ENCODE data around the gene YIF1B. TPM values are rescaled to one million over a fixed set of nuclear protein-coding genes. Genes with fewer than 3 reads are reported as not detected.
A peak's percentile ranks its signal among the peaks of the same experiment; 100 is the strongest.

YIF1B gene
- total RNA-seq, 4 donors from 2014 or later, result 15.0 to 24.5 (median 18.4) TPM

DNA sequence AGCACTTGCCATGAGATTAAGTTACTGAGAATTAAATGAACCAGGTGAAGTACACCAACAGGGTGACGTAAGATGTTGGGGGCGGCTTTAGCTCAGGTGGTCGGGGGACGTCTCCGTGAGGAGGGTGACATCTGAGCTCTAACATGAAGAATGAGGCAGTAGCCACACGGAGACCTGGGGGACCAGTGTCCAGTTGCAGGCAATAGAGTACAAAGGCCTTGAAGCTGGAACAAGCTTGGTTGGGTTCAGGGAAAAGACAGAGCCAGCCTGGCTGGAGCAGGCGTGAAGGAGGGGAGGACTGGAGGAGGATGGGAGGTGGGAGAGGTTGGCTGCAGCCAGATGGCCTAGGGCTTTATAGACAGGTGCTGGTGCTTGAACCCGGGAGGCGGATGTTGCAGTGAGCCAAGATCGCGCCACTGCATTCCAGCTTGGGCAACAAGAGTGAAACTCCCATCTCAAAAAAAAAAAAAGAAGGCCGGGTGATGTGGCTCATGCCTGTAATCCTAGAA is 49.8 kb downstream of the YIF1B start:
- in situ Hi-C loops (cut with MboI; ENCODE audit: low pct_ligation_motif_present in 1 of 4, low pct_unique_long_range_greater_than_20kb in 1 of 4, low sequenced_read_pairs in 3 of 4), result no loop called here
- peak overlapping the region; percentile 92 to 98 (median 94) for H3K27ac ChIP-seq
- no peaks in the 10 kb centered on the region for H3K9me3 ChIP-seq
- TF ChIP-seq, protein P1, sequence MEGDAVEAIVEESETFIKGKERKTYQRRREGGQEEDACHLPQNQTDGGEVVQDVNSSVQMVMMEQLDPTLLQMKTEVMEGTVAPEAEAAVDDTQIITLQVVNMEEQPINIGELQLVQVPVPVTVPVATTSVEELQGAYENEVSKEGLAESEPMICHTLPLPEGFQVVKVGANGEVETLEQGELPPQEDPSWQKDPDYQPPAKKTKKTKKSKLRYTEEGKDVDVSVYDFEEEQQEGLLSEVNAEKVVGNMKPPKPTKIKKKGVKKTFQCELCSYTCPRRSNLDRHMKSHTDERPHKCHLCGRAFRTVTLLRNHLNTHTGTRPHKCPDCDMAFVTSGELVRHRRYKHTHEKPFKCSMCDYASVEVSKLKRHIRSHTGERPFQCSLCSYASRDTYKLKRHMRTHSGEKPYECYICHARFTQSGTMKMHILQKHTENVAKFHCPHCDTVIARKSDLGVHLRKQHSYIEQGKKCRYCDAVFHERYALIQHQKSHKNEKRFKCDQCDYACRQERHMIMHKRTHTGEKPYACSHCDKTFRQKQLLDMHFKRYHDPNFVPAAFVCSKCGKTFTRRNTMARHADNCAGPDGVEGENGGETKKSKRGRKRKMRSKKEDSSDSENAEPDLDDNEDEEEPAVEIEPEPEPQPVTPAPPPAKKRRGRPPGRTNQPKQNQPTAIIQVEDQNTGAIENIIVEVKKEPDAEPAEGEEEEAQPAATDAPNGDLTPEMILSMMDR (IDR thresholded peaks at IDR 0.05), result no peak
- TF ChIP-seq POLR2AphosphoS5 (IDR thresholded peaks at IDR 0.05), result peak in 1 of 3 donors; percentile 11
- no peak for TF ChIP-seq EP300 (IDR thresholded peaks at IDR 0.05; ENCODE audit: low read depth)
- TF ChIP-seq POLR2A (IDR thresholded peaks at IDR 0.05), result no peak
- WGBS, 2 donors (ENCODE audit: low coverage in 1 of 2), result 62 to 68% methylated on average over 6 to 12 of the region's 12 CpGs
- intact Hi-C loops (cut with DNase I; ENCODE audit: low total_unique reads), result no loop called here
- peaks cover 5 to 69% (median 45%) of the 10 kb centered on the region in 4 donors for H3K4me1 ChIP-seq
- no peaks in the 10 kb centered on the region for H3K27me3 ChIP-seq
- peak overlapping the region in 3 of 4 donors; percentile 63 to 81 (median 70) for H3K4me3 ChIP-seq
- no peaks in the 10 kb centered on the region for H3K36me3 ChIP-seq
- no peak for DNase-seq

DNA sequence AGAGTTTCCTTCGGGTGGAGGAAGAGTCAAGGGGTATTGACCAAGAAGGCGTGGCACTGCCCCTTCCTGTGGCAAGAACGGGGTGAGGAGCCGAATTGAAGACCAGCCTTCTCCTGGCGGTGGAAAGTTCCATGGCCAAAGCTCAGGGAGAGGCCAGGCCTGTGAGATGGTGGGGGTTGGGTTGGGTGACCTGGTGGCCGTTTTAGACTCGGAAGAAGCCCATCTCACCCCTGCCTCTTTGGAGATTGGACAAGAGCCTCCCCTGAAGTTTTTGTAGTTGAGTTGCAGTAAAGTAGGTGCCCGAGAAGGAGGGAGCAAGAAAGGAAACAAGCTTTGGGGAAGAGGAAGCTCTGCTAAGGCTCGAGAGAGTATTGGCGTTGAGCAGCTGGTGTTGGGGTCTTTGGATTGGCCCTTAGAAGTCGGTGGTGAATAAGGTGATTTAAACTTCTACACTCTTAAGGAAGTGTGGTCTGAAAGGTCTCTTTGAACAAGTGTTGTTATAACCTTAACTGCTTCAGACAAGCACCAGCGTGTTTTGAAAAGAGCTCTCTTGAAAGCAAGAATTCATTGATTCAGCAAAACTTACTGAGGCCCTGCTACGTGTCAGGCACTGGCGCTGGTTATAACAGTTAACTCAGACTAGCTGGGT is 50.4 kb downstream of the YIF1B start:
- peak; percentile 63 for DNase-seq
- peak in 1 of 3 donors; percentile 24 for TF ChIP-seq POLR2AphosphoS5 (IDR thresholded peaks at IDR 0.05)
- TF ChIP-seq EP300 (IDR thresholded peaks at IDR 0.05; ENCODE audit: low read depth), result no peak
- TF ChIP-seq, protein P1 (IDR thresholded peaks at IDR 0.05), result peak in 2 of 5 experiments; percentile 12 to 25
- TF ChIP-seq POLR2A (IDR thresholded peaks at IDR 0.05), result no peak
- peaks cover 5 to 63% (median 40%) of the 10 kb centered on the region in 4 donors for H3K4me1 ChIP-seq

DNA sequence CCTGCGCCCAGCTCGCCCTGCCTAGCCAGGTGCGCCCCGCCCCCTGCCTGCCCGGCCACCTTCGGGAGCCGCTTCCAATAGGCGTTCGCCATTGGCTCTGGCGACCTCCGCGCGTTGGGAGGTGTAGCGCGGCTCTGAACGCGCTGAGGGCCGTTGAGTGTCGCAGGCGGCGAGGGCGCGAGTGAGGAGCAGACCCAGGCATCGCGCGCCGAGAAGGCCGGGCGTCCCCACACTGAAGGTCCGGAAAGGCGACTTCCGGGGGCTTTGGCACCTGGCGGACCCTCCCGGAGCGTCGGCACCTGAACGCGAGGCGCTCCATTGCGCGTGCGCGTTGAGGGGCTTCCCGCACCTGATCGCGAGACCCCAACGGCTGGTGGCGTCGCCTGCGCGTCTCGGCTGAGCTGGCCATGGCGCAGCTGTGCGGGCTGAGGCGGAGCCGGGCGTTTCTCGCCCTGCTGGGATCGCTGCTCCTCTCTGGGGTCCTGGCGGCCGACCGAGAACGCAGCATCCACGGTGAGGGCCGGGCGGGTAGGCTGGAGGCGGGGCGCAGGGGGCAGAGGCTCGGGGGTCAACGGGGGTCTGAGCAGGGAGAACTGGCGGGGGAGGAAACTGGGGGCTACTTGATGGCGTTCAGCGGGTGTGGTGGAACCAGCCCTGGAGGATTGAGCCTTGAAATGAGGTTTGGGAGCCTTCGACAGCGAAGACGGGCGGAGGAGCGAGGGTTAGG is 51.1 kb downstream of the YIF1B start, which contains the start of gene SPINT2:
Gene SPINT2, plus strand, starts transcription at position 88 of the 727 bp plus-strand sequence. Its CDS starts 320 bp downstream, at position 408.
- no peaks in the 10 kb centered on the region for H3K27me3 ChIP-seq
- TF ChIP-seq POLR2A (IDR thresholded peaks at IDR 0.05) (peak; percentile 98), EP300 (IDR thresholded peaks at IDR 0.05; ENCODE audit: low read depth) (no peak), POLR2AphosphoS5 (IDR thresholded peaks at IDR 0.05) (peak; percentile 83 to 100 (median 99))
- TF ChIP-seq, protein P1 (IDR thresholded peaks at IDR 0.05), result peak in 1 of 5 experiments; percentile 19
- DNase-seq, result no peak
- peak within 1 kb of the TSS; percentile 63 to 81 (median 66) for H3K4me3 ChIP-seq
- H3K27ac ChIP-seq, result peak within 1 kb of the TSS; percentile 92 to 98 (median 94)
- WGBS, 2 donors (ENCODE audit: low coverage in 1 of 2), result 8 to 29% methylated on average over 6 to 37 of the region's 78 CpGs
- in situ Hi-C loops (cut with MboI; ENCODE audit: low pct_ligation_motif_present in 1 of 4, low pct_unique_long_range_greater_than_20kb in 1 of 4, low sequenced_read_pairs in 3 of 4), result no loop called here
- H3K4me1 ChIP-seq, result peaks cover 5 to 57% (median 36%) of the 10 kb centered on the region in 4 donors
- intact Hi-C loops (cut with DNase I; ENCODE audit: low total_unique reads), result no loop called here
- H3K36me3 ChIP-seq, result no peaks in the 10 kb centered on the region
- no peaks in the 10 kb centered on the region for H3K9me3 ChIP-seq

More for the DNA sequence above, 50.4 kb downstream of the YIF1B start:
- H3K36me3 ChIP-seq, result no peaks in the 10 kb centered on the region
- H3K9me3 ChIP-seq, result no peaks in the 10 kb centered on the region
- H3K4me3 ChIP-seq, result peak overlapping the region; percentile 4 to 81 (median 66)
- intact Hi-C loops (cut with DNase I; ENCODE audit: low total_unique reads), result no loop called here
- H3K27ac ChIP-seq, result peak overlapping the region; percentile 92 to 98 (median 94)
- H3K27me3 ChIP-seq, result no peaks in the 10 kb centered on the region
- 31 to 41% methylated on average over 10 to 14 of the region's 14 CpGs for WGBS, 2 donors (ENCODE audit: low coverage in 1 of 2)
- in situ Hi-C loops (cut with MboI; ENCODE audit: low pct_ligation_motif_present in 1 of 4, low pct_unique_long_range_greater_than_20kb in 1 of 4, low sequenced_read_pairs in 3 of 4), result no loop called here
